K562 (cell line): ENCODE data around the gene LBH. TPM values are rescaled to one million over a fixed set of nuclear protein-coding genes. Genes with fewer than 3 reads are reported as not detected.

Source experiments
- ATAC-seq: fragments of 200-7000 bp; cut with Tn5 transposase; 3 replicates; pipeline ENCODE4 v1.9.1; 2020; ENCODE audit warnings: moderate library complexity
- BruUV-seq: library from RNA; stranded (reverse); fragments of 400-500 nt; replicated peaks from 2 replicates; lab custom pipeline; 2021; lab: Mats Ljungman, UMichigan
- CTCF ChIA-PET: fragments of 300-600 bp; formaldehyde crosslinking; extraction: SDS; loops from one replicate; lab custom pipeline; 2021; ENCODE audit warnings: low intra/inter-chr PET ratio; lab: Yijun Ruan, JAX
- POLR2A ChIA-PET: fragments of 300-600, 350-650 bp; sonication (Branson Sonifier 250); formaldehyde crosslinking; extraction: SDS; loops from one replicate; lab custom pipeline; 2021; ENCODE audit warnings: antibody characterized with exemption, inconsistent platforms; lab: Yijun Ruan, JAX
- DNase-seq, 4 experiments: peaks; one replicate each; pipeline versions ENCODE4 v3.0.0 to v3.0.0-alpha.2; 2011 to 2018; ENCODE audit warnings: low spot score in 3 of 4, mixed read lengths in 3 of 4; ENCODE audit errors: extremely low read depth in 1 of 4
- FAIRE-seq: peaks from 2 replicates; lab custom pipeline; 2011; peaks lifted over from hg19 to GRCh38; lab: Jason Lieb, UNC
- H2AFZ ChIP-seq: 2 replicates; pipeline ENCODE4 v1.6.0; 2011; ENCODE audit warnings: low read depth, low read length, control low read depth, inconsistent platforms
- H3K27ac ChIP-seq: fragments of 200-600 bp; 3 replicates; pipeline ENCODE4 v1.8.0; 2011; ENCODE audit warnings: low read depth, mild to moderate bottlenecking, control low read depth, inconsistent platforms, low read length, moderate library complexity, mixed read lengths; ENCODE audit errors: extremely low read depth
- H3K27me3 ChIP-seq, 2 experiments: fragments of 300-600 bp in 1 of 2; 2 replicates in 1 of 2; 3 replicates in 1 of 2; pipeline versions ENCODE4 v1.6.0 to v1.8.0; 2011; ENCODE audit warnings: inconsistent platforms in 2 of 2, low read length in 2 of 2, mild to moderate bottlenecking in 1 of 2, mixed read lengths in 1 of 2, moderate library complexity in 1 of 2; ENCODE audit not compliant: control insufficient read depth in 2 of 2, insufficient read depth in 2 of 2
- H3K36me3 ChIP-seq: fragments of 300-600 bp; 3 replicates; pipeline ENCODE4 v1.8.0; 2011; ENCODE audit warnings: mild to moderate bottlenecking, low read length, inconsistent platforms; ENCODE audit not compliant: control insufficient read depth, insufficient read depth
- H3K4me1 ChIP-seq, 2 experiments: fragments of 200-600 bp in 1 of 2; replicated peaks in 1 of 2; 2 replicates in 1 of 2; 3 replicates in 1 of 2; pipeline versions ENCODE4 v1.5.1 to v1.8.0; 2011; ENCODE audit warnings: inconsistent platforms in 2 of 2, low read length in 2 of 2, mild to moderate bottlenecking in 1 of 2, mixed read lengths in 1 of 2, moderate library complexity in 1 of 2; ENCODE audit not compliant: control insufficient read depth in 2 of 2, insufficient read depth in 2 of 2
- H3K4me2 ChIP-seq: 2 replicates; pipeline ENCODE4 v1.6.1; 2011; ENCODE audit warnings: low read length, control low read depth, inconsistent platforms, mixed read lengths; ENCODE audit not compliant: insufficient read depth
- H3K4me3 ChIP-seq: fragments of 200-600 bp; sonication (generic), shearing (Covaris generic); 2 replicates; pipeline ENCODE4 v1.5.1; 2016; ENCODE audit warnings: control low read depth, inconsistent platforms
- H3K79me2 ChIP-seq: fragments of 200-600 bp; 3 replicates; pipeline ENCODE4 v1.8.0; 2011; ENCODE audit warnings: low read length, inconsistent platforms; ENCODE audit not compliant: control insufficient read depth, insufficient read depth
- H3K9ac ChIP-seq, 2 experiments: 2 replicates each; pipeline versions ENCODE4 v1.6.0 to v1.6.1; 2011; ENCODE audit warnings: low read depth in 2 of 2, low read length in 2 of 2, control low read depth in 1 of 2, inconsistent platforms in 1 of 2, mild to moderate bottlenecking in 1 of 2, mixed read lengths in 1 of 2; ENCODE audit not compliant: insufficient read depth in 1 of 2
- H3K9me1 ChIP-seq: one replicate; pipeline ENCODE4 v1.6.0; 2011; ENCODE audit warnings: inconsistent platforms, mild to moderate bottlenecking, low read length, moderate library complexity; ENCODE audit not compliant: control insufficient read depth, insufficient read depth
- H3K9me3 ChIP-seq: replicated peaks from 2 replicates; pipeline ENCODE4 v1.5.1; 2011; ENCODE audit warnings: low read depth, low read length, inconsistent platforms; ENCODE audit not compliant: control insufficient read depth, insufficient read depth
- H4K20me1 ChIP-seq: replicated peaks from 2 replicates; pipeline ENCODE4 v1.6.1; 2011; ENCODE audit warnings: low read length, inconsistent platforms, mixed read lengths; ENCODE audit not compliant: control insufficient read depth, insufficient read depth
- CSDE1 ChIP-seq, 2 experiments: fragments of 450-650 bp; IDR thresholded peaks; 2 replicates each; pipeline ENCODE4 v1.6.1; 2016; ENCODE audit warnings: mild to moderate bottlenecking in 1 of 2
- DNMT1 ChIP-seq: fragments of 450-650 bp; IDR thresholded peaks from 2 replicates; pipeline ENCODE4 v1.6.1; 2016; ENCODE audit warnings: antibody characterized with exemption, mild to moderate bottlenecking
- KAT8 ChIP-seq: fragments of 450-650 bp; IDR thresholded peaks from 2 replicates; pipeline ENCODE4 v1.6.1; 2016; ENCODE audit warnings: low read depth, mild to moderate bottlenecking
- KLF10 ChIP-seq: fragments of 250-450 bp; sonication (Bioruptor Pico); IDR thresholded peaks from 2 replicates; pipeline ENCODE4 v1.6.1; 2021; ENCODE audit warnings: matching md5 sums
- NCOA2 ChIP-seq, 2 experiments: fragments of 450-650 bp; IDR thresholded peaks; 2 replicates each; pipeline ENCODE4 v1.6.1; 2018; ENCODE audit warnings: mild to moderate bottlenecking in 2 of 2, moderate library complexity in 1 of 2; ENCODE audit not compliant: partially characterized antibody in 2 of 2
- NCOR1 ChIP-seq: fragments of 450-650 bp; IDR thresholded peaks from 2 replicates; pipeline ENCODE4 v1.6.1; 2016; ENCODE audit warnings: mild to moderate bottlenecking, moderate library complexity
- NR2C2 ChIP-seq, 2 experiments: fragments of 200-800 bp in 1 of 2; sonication (Bioruptor generic) in 1 of 2; sonication (generic) in 1 of 2; formaldehyde crosslinking in 1 of 2; IDR thresholded peaks; 2 replicates each; pipeline versions ENCODE4 v1.6.1 to v1.8.0; 2016 to 2022; ENCODE audit warnings: mild to moderate bottlenecking in 1 of 2, missing compliant biosample characterization in 1 of 2, missing genetic modification characterization in 1 of 2, missing genetic modification reagents in 1 of 2
- PHF20 ChIP-seq: fragments of 450-650 bp; IDR thresholded peaks from 2 replicates; pipeline ENCODE4 v1.6.1; 2018; ENCODE audit not compliant: partially characterized antibody
- POLR3G ChIP-seq: IDR thresholded peaks from 2 replicates; pipeline ENCODE4 v1.6.1; 2011; ENCODE audit not compliant: insufficient read length, insufficient replicate concordance; ENCODE audit errors: extremely low read depth
- ZBTB8A ChIP-seq: fragments of 450-650 bp; IDR thresholded peaks from 2 replicates; pipeline ENCODE4 v1.6.1; 2018; ENCODE audit warnings: mild to moderate bottlenecking, moderate library complexity; ENCODE audit not compliant: partially characterized antibody
- ZNF12 ChIP-seq: sonication (generic); formaldehyde crosslinking; IDR thresholded peaks from 2 replicates; pipeline ENCODE4 v1.4.0; 2020; ENCODE audit warnings: mild to moderate bottlenecking, missing genetic modification reagents
- ZNF780A ChIP-seq: fragments of 250-450 bp; sonication (Bioruptor Pico); IDR thresholded peaks from 2 replicates; pipeline ENCODE4 v1.5.0; 2021; ENCODE audit warnings: mild to moderate bottlenecking
- WGBS: fragments of 100-300 bp; shearing (Covaris generic); methylation state at CpG from one replicate; pipeline ENCODE4 v1.1.6; 2016; ENCODE audit warnings: low coverage, mixed read lengths; ENCODE audit not compliant: insufficient coverage; ENCODE audit errors: missing lambda C conversion rate; 5-methylcytosine and 5-hydroxymethylcytosine counted together
- in situ Hi-C: fragments of 300-500 bp; cut with MboI; formaldehyde crosslinking; loops from 4 replicates; pipeline ENCODE4 v1.15.0; 2018; ENCODE audit warnings: inconsistent platforms, mixed read lengths
- intact Hi-C: fragments of 100-400 bp; cut with micrococcal nuclease; formaldehyde crosslinking; loops from 2 replicates; pipeline ENCODE4 v1.14.2; 2022
- polyA plus RNA-seq, 8 experiments: library from polyadenylated mRNA; depleted of rRNA in 4 of 8; stranded (reverse) in 5 of 8; unstranded in 3 of 8; fragments of >200 nt; fragmentation: Nextera tagmentation in 2 of 8; fragmentation: Illumina TruSeq in 1 of 8; extraction: Ambion mirVana in 2 of 8; extraction: Trizol in 1 of 8; gene quantifications; 2 replicates each; pipeline versions ENCODE4 v1.2.1 to v1.2.3, GENCODE V29; 2011 to 2014; ENCODE audit warnings: inconsistent platforms in 1 of 8, missing spikeins in 1 of 8
- total RNA-seq, 7 experiments: library from RNA; depleted of rRNA in 6 of 7; stranded (reverse); fragments of >200 nt in 6 of 7; fragmentation: Illumina TruSeq in 2 of 7; extraction: Trizol in 2 of 7; gene quantifications; 2 replicates each; pipeline versions ENCODE4 v1.2.1 to v1.2.3, GENCODE V29; 2011 to 2021; ENCODE audit warnings: low replicate concordance in 1 of 7
- TF ChIP-seq, protein P1 (sequence below): fragments of 250-450 bp; sonication (Bioruptor Pico); IDR thresholded peaks from 2 replicates; pipeline ENCODE4 v1.5.1; 2021; ENCODE audit warnings: mild to moderate bottlenecking

Gene LBH
- total and polyA plus RNA-seq, 9 of the 15 experiments (the other 6 are each of a cell fraction or from before 2014, with no cell fraction given), result 3.1 to 13.4 (median 7.4) TPM

DNA sequence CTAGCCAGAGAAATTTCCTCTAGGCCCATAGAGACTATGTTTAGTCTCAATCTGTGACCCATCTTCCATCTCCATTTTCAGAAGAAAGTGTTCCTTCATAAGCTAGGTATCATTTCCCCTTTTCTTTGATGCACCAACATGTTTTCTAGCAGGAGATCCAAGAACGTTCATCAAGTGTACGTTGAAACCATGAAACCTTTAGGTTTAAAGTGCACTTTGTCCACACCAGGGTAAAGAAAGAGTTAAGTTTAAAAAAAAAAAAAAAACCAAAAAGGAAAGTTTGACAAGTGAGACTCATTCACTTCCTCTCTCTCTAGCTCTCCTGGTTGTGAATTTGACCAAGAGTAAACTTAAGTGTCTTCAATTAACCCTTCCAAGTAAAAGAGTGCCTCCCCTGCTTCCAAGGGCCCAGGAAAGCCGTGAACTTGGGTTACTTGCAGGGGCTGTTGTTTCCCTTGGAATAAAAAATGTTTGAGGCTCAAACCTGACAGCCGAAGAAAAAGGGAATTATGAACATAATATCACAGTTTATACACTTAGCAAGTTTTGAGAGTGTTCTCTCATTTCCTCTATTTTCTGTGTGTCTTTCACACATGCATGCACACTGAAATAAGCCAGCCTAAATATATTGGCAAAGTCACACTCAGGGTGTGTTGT, 56.7 kb downstream of the LBH start:
- Histone ChIP-seq H3K27me3 (no peaks in the 10 kb centered on the region), H3K9me3 (no peaks in the 10 kb centered on the region), H3K79me2 (no peaks in the 10 kb centered on the region), H3K4me1 (peaks cover 15 to 25% of the 10 kb centered on the region in 2 experiments; a peak in 4 of 5 replicates), H3K4me2 (no peak overlapping the region), H4K20me1 (0 out of 2 replicates have a peak, but pooled peaks cover 3% of the 10 kb centered on the region), H3K4me3 (no peak overlapping the region), H3K27ac (no peak overlapping the region), H3K9me1 (no peaks in the 10 kb centered on the region), H3K36me3 (no peaks in the 10 kb centered on the region), H2AFZ (no peak overlapping the region), H3K9ac (no peak overlapping the region)
- no peak for FAIRE-seq
- 41% methylated on average over 4 of the region's 4 CpGs for WGBS
- BruUV-seq, result no TSS peak
- POLR2A ChIA-PET, result interaction anchor here (0.9 to 1.3 kb wide), 2 partner anchors 12 to 49 kb away, joined by 3 to 5 read pairs; no protein-coding TSS in a partner anchor
- intact Hi-C loops (no loop called here), in situ Hi-C loops (no loop called here)
- no peak for ATAC-seq
- no peak for DNase-seq
- CTCF ChIA-PET, result no interaction called here
- TF ChIP-seq KAT8 (no peak), KLF10 (CRISPR knock-in tag) (no peak), DNMT1 (no peak), NCOR1 (no peak), ZNF780A (CRISPR knock-in tag) (no peak), PHF20 (no peak), ZNF12 (CRISPR knock-in tag) (no peak), CSDE1 (IDR thresholded peaks at IDR 0.05) (no peak), POLR3G (no peak), NCOA2 (IDR thresholded peaks at IDR 0.05; ENCODE audit: partially characterized antibody in 2 of 2) (no peak), ZBTB8A (no peak), NR2C2 (CRISPR knock-in tag; IDR thresholded peaks at IDR 0.05) (no peak), NR2C2 (tag; IDR thresholded peaks at IDR 0.05) (no peak)
- TF ChIP-seq, protein P1, sequence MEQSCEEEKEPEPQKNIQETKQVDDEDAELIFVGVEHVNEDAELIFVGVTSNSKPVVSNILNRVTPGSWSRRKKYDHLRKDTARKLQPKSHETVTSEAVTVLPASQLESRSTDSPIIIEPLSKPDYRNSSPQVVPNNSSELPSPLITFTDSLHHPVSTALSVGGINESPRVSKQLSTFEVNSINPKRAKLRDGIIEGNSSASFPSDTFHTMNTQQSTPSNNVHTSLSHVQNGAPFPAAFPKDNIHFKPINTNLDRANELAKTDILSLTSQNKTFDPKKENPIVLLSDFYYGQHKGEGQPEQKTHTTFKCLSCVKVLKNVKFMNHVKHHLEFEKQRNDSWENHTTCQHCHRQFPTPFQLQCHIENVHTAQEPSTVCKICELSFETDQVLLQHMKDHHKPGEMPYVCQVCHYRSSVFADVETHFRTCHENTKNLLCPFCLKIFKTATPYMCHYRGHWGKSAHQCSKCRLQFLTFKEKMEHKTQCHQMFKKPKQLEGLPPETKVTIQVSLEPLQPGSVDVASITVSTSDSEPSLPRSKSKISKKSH (CRISPR knock-in tag), result no peak
